ENCODE data around the gene CCT6B. TPM values are rescaled to one million over a fixed set of nuclear protein-coding genes. Genes with fewer than 3 reads are reported as not detected.

Gene CCT6B
- total and polyA plus RNA-seq, 2 of the 13 experiments (the other 11 are each of a cell fraction or from before 2014, with no cell fraction given), result 0.41 to 1.4 TPM

- no peak for TF ChIP-seq NR1H2 (CRISPR knock-in tag; IDR thresholded peaks at IDR 0.05; ENCODE audit: borderline replicate concordance, low read depth)
- TF ChIP-seq UBTF (CRISPR knock-in tag; IDR thresholded peaks at IDR 0.05), result no peak
- TF ChIP-seq ARNT (IDR thresholded peaks at IDR 0.05), result no peak
- no peak for TF ChIP-seq MEF2D (CRISPR knock-in tag; IDR thresholded peaks at IDR 0.05)
- TF ChIP-seq ZNF34 (CRISPR knock-in tag; IDR thresholded peaks at IDR 0.05; ENCODE audit: borderline replicate concordance), result no peak
- TF ChIP-seq SNAPC2 (CRISPR knock-in tag; IDR thresholded peaks at IDR 0.05), result no peak
- TF ChIP-seq BCL3 (CRISPR knock-in tag; IDR thresholded peaks at IDR 0.05), result no peak
- TF ChIP-seq HES4 (CRISPR knock-in tag; IDR thresholded peaks at IDR 0.05; ENCODE audit: borderline replicate concordance), result no peak
- peak; percentile 90 for TF ChIP-seq RAD21 (CRISPR knock-in tag; IDR thresholded peaks at IDR 0.05)
- TF ChIP-seq THYN1 (CRISPR knock-in tag; IDR thresholded peaks at IDR 0.05; ENCODE audit: borderline replicate concordance, low read depth), result no peak
- TF ChIP-seq ZNF639 (CRISPR knock-in tag; conservative IDR thresholded peaks at IDR 0.05), result no peak
- TF ChIP-seq MIER2 (CRISPR knock-in tag; IDR thresholded peaks at IDR 0.05), result no peak
- TF ChIP-seq MZF1 (CRISPR knock-in tag; IDR thresholded peaks at IDR 0.05; ENCODE audit: borderline replicate concordance), result no peak
- no peak for TF ChIP-seq ETV6 (CRISPR knock-in tag; conservative IDR thresholded peaks at IDR 0.05)
- TF ChIP-seq GMEB1 (CRISPR knock-in tag; IDR thresholded peaks at IDR 0.05; ENCODE audit: borderline replicate concordance), result no peak
- no peak for TF ChIP-seq MTF2 (CRISPR knock-in tag; IDR thresholded peaks at IDR 0.05; ENCODE audit: borderline replicate concordance)
- no peak for TF ChIP-seq NBN (conservative IDR thresholded peaks at IDR 0.05)
- no peak for TF ChIP-seq ZSCAN22 (CRISPR knock-in tag; IDR thresholded peaks at IDR 0.05)
- TF ChIP-seq ZNF598 (CRISPR knock-in tag; IDR thresholded peaks at IDR 0.05; ENCODE audit: borderline replicate concordance), result no peak
- no peak for TF ChIP-seq GTF2F1 (IDR thresholded peaks at IDR 0.05; ENCODE audit: low read length)
- no peak for TF ChIP-seq MAFK (conservative IDR thresholded peaks at IDR 0.05 in 1 of 2, IDR thresholded peaks at IDR 0.05 in 1 of 2; ENCODE audit: low read length in 2 of 2)
- TF ChIP-seq FOSL1 (CRISPR knock-in tag; IDR thresholded peaks at IDR 0.05; ENCODE audit: borderline replicate concordance), result no peak
- TF ChIP-seq NCOR1 (IDR thresholded peaks at IDR 0.05; ENCODE audit: borderline replicate concordance, low read length), result no peak
These were observed 36.9 kb upstream of the CCT6B start (continued) for GRCh38 chr17:34998205-34998604.
